SK-N-SH treated with all-trans-retinoic acid at 6 μM for 48 hours (cell line): ENCODE data around the gene TMEM132A.
"Not testable (repeated sequence)": the region's sequence is repeated elsewhere in the genome, so short reads cannot be mapped to it uniquely, and the experiment has no call there.

ENCODE experiments used
- CSDC2 ChIP-seq: fragments of 250-450 bp; sonication (Bioruptor Pico); IDR thresholded peaks from 2 replicates; pipeline ENCODE4 v1.5.0; 2020; ENCODE audit warnings: mild to moderate bottlenecking, moderate library complexity
- ESRRG ChIP-seq: fragments of 250-450 bp; sonication (Bioruptor Pico); IDR thresholded peaks from 2 replicates; pipeline ENCODE4 v1.6.1; 2021; ENCODE audit warnings: mild to moderate bottlenecking
- TOX ChIP-seq: fragments of 250-450 bp; sonication (Bioruptor Pico); IDR thresholded peaks from 2 replicates; pipeline ENCODE4 v1.8.0; 2021; ENCODE audit warnings: mild to moderate bottlenecking, moderate library complexity, borderline replicate concordance
- ZFP30 ChIP-seq: fragments of 450-650 bp; formaldehyde crosslinking; IDR thresholded peaks from 2 replicates; pipeline ENCODE4 v1.5.0; 2022; ENCODE audit warnings: mild to moderate bottlenecking, moderate library complexity
- TF ChIP-seq, protein P1 (sequence below): fragments of 250-450 bp; sonication (Bioruptor Pico); IDR thresholded peaks from 2 replicates; pipeline ENCODE4 v1.5.0; 2020; ENCODE audit warnings: mild to moderate bottlenecking, moderate library complexity
- TF ChIP-seq, protein P2 (sequence below): fragments of 250-450 bp; sonication (Bioruptor Pico); IDR thresholded peaks from 2 replicates; pipeline ENCODE4 v1.5.1; 2020; ENCODE audit warnings: low read depth, mild to moderate bottlenecking, moderate library complexity
- TF ChIP-seq, protein P3 (sequence below): fragments of 250-450 bp; sonication (Bioruptor Pico); IDR thresholded peaks from 2 replicates; pipeline ENCODE4 v1.5.1; 2021; ENCODE audit warnings: mild to moderate bottlenecking, moderate library complexity
- TF ChIP-seq, protein P4 (sequence below): fragments of 250-450 bp; sonication (Bioruptor Pico); IDR thresholded peaks from 2 replicates; pipeline ENCODE4 v1.8.0; 2020; ENCODE audit warnings: mild to moderate bottlenecking, moderate library complexity, borderline replicate concordance
- TF ChIP-seq, protein P5 (sequence below): fragments of 250-450 bp; sonication (Bioruptor Pico); IDR thresholded peaks from 2 replicates; pipeline ENCODE4 v1.8.0; 2021; ENCODE audit warnings: low read depth, mild to moderate bottlenecking, moderate library complexity, borderline replicate concordance

DNA sequence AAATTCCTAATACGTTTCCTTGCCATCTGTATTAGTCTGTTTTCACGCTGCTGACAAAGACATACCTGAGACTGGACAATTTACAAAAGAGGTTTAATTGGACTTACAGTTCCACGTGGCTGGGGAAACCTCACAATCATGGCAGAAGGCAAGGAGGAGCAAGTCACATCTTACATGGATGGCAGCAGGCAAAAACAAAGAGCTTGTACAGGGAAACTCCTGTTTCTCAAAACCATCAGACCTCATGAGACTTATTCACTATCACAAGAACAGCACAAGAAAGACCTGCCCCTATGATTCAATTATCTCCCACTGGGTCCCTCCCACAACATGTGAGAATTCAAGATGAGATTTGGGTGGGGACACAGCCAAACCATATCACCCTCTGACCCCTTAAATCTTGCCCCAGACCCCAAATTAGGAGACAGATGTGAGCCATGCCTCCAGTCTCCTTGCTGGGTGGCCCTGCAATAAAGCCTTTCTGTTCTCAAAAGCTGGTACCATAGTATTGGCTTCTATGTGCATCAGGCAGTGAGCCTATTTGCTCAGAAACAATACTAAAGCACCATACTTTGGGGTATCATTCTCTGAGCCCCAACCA, 14.5 kb upstream of the TMEM132A start:
- TF ChIP-seq, protein P1, sequence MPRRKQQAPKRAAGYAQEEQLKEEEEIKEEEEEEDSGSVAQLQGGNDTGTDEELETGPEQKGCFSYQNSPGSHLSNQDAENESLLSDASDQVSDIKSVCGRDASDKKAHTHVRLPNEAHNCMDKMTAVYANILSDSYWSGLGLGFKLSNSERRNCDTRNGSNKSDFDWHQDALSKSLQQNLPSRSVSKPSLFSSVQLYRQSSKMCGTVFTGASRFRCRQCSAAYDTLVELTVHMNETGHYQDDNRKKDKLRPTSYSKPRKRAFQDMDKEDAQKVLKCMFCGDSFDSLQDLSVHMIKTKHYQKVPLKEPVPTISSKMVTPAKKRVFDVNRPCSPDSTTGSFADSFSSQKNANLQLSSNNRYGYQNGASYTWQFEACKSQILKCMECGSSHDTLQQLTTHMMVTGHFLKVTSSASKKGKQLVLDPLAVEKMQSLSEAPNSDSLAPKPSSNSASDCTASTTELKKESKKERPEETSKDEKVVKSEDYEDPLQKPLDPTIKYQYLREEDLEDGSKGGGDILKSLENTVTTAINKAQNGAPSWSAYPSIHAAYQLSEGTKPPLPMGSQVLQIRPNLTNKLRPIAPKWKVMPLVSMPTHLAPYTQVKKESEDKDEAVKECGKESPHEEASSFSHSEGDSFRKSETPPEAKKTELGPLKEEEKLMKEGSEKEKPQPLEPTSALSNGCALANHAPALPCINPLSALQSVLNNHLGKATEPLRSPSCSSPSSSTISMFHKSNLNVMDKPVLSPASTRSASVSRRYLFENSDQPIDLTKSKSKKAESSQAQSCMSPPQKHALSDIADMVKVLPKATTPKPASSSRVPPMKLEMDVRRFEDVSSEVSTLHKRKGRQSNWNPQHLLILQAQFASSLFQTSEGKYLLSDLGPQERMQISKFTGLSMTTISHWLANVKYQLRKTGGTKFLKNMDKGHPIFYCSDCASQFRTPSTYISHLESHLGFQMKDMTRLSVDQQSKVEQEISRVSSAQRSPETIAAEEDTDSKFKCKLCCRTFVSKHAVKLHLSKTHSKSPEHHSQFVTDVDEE, result not testable (repeated sequence)
- TF ChIP-seq CSDC2; ZFP30 (CRISPR knock-in tag); TOX; ESRRG (CRISPR knock-in tag): not testable (repeated sequence)
- TF ChIP-seq, protein P2, sequence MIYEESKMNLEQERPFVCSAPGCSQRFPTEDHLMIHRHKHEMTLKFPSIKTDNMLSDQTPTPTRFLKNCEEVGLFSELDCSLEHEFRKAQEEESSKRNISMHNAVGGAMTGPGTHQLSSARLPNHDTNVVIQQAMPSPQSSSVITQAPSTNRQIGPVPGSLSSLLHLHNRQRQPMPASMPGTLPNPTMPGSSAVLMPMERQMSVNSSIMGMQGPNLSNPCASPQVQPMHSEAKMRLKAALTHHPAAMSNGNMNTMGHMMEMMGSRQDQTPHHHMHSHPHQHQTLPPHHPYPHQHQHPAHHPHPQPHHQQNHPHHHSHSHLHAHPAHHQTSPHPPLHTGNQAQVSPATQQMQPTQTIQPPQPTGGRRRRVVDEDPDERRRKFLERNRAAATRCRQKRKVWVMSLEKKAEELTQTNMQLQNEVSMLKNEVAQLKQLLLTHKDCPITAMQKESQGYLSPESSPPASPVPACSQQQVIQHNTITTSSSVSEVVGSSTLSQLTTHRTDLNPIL (CRISPR knock-in tag), result not testable (repeated sequence)
- TF ChIP-seq, protein P3, sequence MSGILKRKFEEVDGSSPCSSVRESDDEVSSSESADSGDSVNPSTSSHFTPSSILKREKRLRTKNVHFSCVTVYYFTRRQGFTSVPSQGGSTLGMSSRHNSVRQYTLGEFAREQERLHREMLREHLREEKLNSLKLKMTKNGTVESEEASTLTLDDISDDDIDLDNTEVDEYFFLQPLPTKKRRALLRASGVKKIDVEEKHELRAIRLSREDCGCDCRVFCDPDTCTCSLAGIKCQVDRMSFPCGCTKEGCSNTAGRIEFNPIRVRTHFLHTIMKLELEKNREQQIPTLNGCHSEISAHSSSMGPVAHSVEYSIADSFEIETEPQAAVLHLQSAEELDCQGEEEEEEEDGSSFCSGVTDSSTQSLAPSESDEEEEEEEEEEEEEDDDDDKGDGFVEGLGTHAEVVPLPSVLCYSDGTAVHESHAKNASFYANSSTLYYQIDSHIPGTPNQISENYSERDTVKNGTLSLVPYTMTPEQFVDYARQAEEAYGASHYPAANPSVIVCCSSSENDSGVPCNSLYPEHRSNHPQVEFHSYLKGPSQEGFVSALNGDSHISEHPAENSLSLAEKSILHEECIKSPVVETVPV (CRISPR knock-in tag), result not testable (repeated sequence)
- TF ChIP-seq, protein P4, sequence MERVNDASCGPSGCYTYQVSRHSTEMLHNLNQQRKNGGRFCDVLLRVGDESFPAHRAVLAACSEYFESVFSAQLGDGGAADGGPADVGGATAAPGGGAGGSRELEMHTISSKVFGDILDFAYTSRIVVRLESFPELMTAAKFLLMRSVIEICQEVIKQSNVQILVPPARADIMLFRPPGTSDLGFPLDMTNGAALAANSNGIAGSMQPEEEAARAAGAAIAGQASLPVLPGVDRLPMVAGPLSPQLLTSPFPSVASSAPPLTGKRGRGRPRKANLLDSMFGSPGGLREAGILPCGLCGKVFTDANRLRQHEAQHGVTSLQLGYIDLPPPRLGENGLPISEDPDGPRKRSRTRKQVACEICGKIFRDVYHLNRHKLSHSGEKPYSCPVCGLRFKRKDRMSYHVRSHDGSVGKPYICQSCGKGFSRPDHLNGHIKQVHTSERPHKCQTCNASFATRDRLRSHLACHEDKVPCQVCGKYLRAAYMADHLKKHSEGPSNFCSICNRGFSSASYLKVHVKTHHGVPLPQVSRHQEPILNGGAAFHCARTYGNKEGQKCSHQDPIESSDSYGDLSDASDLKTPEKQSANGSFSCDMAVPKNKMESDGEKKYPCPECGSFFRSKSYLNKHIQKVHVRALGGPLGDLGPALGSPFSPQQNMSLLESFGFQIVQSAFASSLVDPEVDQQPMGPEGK, result not testable (repeated sequence)
- TF ChIP-seq, protein P5, sequence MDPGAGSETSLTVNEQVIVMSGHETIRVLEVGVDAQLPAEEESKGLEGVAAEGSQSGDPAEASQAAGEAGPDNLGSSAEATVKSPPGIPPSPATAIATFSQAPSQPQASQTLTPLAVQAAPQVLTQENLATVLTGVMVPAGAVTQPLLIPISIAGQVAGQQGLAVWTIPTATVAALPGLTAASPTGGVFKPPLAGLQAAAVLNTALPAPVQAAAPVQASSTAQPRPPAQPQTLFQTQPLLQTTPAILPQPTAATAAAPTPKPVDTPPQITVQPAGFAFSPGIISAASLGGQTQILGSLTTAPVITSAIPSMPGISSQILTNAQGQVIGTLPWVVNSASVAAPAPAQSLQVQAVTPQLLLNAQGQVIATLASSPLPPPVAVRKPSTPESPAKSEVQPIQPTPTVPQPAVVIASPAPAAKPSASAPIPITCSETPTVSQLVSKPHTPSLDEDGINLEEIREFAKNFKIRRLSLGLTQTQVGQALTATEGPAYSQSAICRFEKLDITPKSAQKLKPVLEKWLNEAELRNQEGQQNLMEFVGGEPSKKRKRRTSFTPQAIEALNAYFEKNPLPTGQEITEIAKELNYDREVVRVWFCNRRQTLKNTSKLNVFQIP, result not testable (repeated sequence)
